K562 (cell line): ENCODE measurements around the gene SMAD4. TPM values are rescaled to one million over a fixed set of nuclear protein-coding genes. Genes with fewer than 3 reads are reported as not detected.

Experiments
- ATAC-seq: fragments of 200-7000 bp; cut with Tn5 transposase; 3 replicates; pipeline ENCODE4 v1.9.1; 2020; ENCODE audit warnings: moderate library complexity
- BruUV-seq: library from RNA; stranded (reverse); fragments of 400-500 nt; replicated peaks from 2 replicates; lab custom pipeline; 2021; lab: Mats Ljungman, UMichigan
- CTCF ChIA-PET: fragments of 300-600 bp; formaldehyde crosslinking; extraction: SDS; loops from one replicate; lab custom pipeline; 2021; ENCODE audit warnings: low intra/inter-chr PET ratio; lab: Yijun Ruan, JAX
- POLR2A ChIA-PET: fragments of 300-600, 350-650 bp; sonication (Branson Sonifier 250); formaldehyde crosslinking; extraction: SDS; loops from one replicate; lab custom pipeline; 2021; ENCODE audit warnings: antibody characterized with exemption, inconsistent platforms; lab: Yijun Ruan, JAX
- DNase-seq, 4 experiments: peaks; one replicate each; pipeline versions ENCODE4 v3.0.0 to v3.0.0-alpha.2; 2011 to 2018; ENCODE audit warnings: low spot score in 3 of 4, mixed read lengths in 3 of 4; ENCODE audit errors: extremely low read depth in 1 of 4
- FAIRE-seq: peaks from 2 replicates; lab custom pipeline; 2011; peaks lifted over from hg19 to GRCh38; lab: Jason Lieb, UNC
- H2AFZ ChIP-seq: 2 replicates; pipeline ENCODE4 v1.6.0; 2011; ENCODE audit warnings: low read depth, low read length, control low read depth, inconsistent platforms
- H3K27ac ChIP-seq: fragments of 200-600 bp; 3 replicates; pipeline ENCODE4 v1.8.0; 2011; ENCODE audit warnings: low read depth, mild to moderate bottlenecking, control low read depth, inconsistent platforms, low read length, moderate library complexity, mixed read lengths; ENCODE audit errors: extremely low read depth
- H3K27me3 ChIP-seq, 2 experiments: fragments of 300-600 bp in 1 of 2; 2 replicates in 1 of 2; 3 replicates in 1 of 2; pipeline versions ENCODE4 v1.6.0 to v1.8.0; 2011; ENCODE audit warnings: inconsistent platforms in 2 of 2, low read length in 2 of 2, mild to moderate bottlenecking in 1 of 2, mixed read lengths in 1 of 2, moderate library complexity in 1 of 2; ENCODE audit not compliant: control insufficient read depth in 2 of 2, insufficient read depth in 2 of 2
- H3K36me3 ChIP-seq: fragments of 300-600 bp; 3 replicates; pipeline ENCODE4 v1.8.0; 2011; ENCODE audit warnings: mild to moderate bottlenecking, low read length, inconsistent platforms; ENCODE audit not compliant: control insufficient read depth, insufficient read depth
- H3K4me1 ChIP-seq, 2 experiments: fragments of 200-600 bp in 1 of 2; replicated peaks in 1 of 2; 2 replicates in 1 of 2; 3 replicates in 1 of 2; pipeline versions ENCODE4 v1.5.1 to v1.8.0; 2011; ENCODE audit warnings: inconsistent platforms in 2 of 2, low read length in 2 of 2, mild to moderate bottlenecking in 1 of 2, mixed read lengths in 1 of 2, moderate library complexity in 1 of 2; ENCODE audit not compliant: control insufficient read depth in 2 of 2, insufficient read depth in 2 of 2
- H3K4me2 ChIP-seq: 2 replicates; pipeline ENCODE4 v1.6.1; 2011; ENCODE audit warnings: low read length, control low read depth, inconsistent platforms, mixed read lengths; ENCODE audit not compliant: insufficient read depth
- H3K4me3 ChIP-seq: fragments of 200-600 bp; sonication (generic), shearing (Covaris generic); 2 replicates; pipeline ENCODE4 v1.5.1; 2016; ENCODE audit warnings: control low read depth, inconsistent platforms
- H3K79me2 ChIP-seq: fragments of 200-600 bp; 3 replicates; pipeline ENCODE4 v1.8.0; 2011; ENCODE audit warnings: low read length, inconsistent platforms; ENCODE audit not compliant: control insufficient read depth, insufficient read depth
- H3K9ac ChIP-seq, 2 experiments: 2 replicates each; pipeline versions ENCODE4 v1.6.0 to v1.6.1; 2011; ENCODE audit warnings: low read depth in 2 of 2, low read length in 2 of 2, control low read depth in 1 of 2, inconsistent platforms in 1 of 2, mild to moderate bottlenecking in 1 of 2, mixed read lengths in 1 of 2; ENCODE audit not compliant: insufficient read depth in 1 of 2
- H3K9me1 ChIP-seq: one replicate; pipeline ENCODE4 v1.6.0; 2011; ENCODE audit warnings: inconsistent platforms, mild to moderate bottlenecking, low read length, moderate library complexity; ENCODE audit not compliant: control insufficient read depth, insufficient read depth
- H3K9me3 ChIP-seq: replicated peaks from 2 replicates; pipeline ENCODE4 v1.5.1; 2011; ENCODE audit warnings: low read depth, low read length, inconsistent platforms; ENCODE audit not compliant: control insufficient read depth, insufficient read depth
- H4K20me1 ChIP-seq: replicated peaks from 2 replicates; pipeline ENCODE4 v1.6.1; 2011; ENCODE audit warnings: low read length, inconsistent platforms, mixed read lengths; ENCODE audit not compliant: control insufficient read depth, insufficient read depth
- ARID3A ChIP-seq: IDR thresholded peaks from 2 replicates; pipeline ENCODE4 v1.6.1; 2012; ENCODE audit warnings: low read depth, low read length, improper control_type of control experiment, borderline replicate concordance
- DIDO1 ChIP-seq: fragments of 450-650 bp; IDR thresholded peaks from 2 replicates; pipeline ENCODE4 v1.6.1; 2016; ENCODE audit warnings: low read depth, missing biosample characterization, missing genetic modification characterization
- ELF2 ChIP-seq: fragments of 250-450 bp; sonication (Bioruptor Pico); IDR thresholded peaks from 2 replicates; pipeline ENCODE4 v1.5.0; 2021; ENCODE audit warnings: mild to moderate bottlenecking
- HINFP ChIP-seq: fragments of 450-650 bp; conservative IDR thresholded peaks from 2 replicates; pipeline ENCODE4 v1.6.1; 2016; ENCODE audit warnings: missing genetic modification characterization, low read depth, mild to moderate bottlenecking, control low read depth, missing compliant biosample characterization
- LCOR ChIP-seq: sonication (generic); formaldehyde crosslinking; IDR thresholded peaks from 2 replicates; pipeline ENCODE4 v1.8.0; 2022; ENCODE audit warnings: mild to moderate bottlenecking, missing genetic modification reagents
- MCM2 ChIP-seq: fragments of 450-650 bp; IDR thresholded peaks from 2 replicates; pipeline ENCODE4 v1.6.1; 2017; ENCODE audit warnings: low read depth, mild to moderate bottlenecking
- NFYB ChIP-seq: IDR thresholded peaks from 2 replicates; pipeline ENCODE4 v1.6.1; 2011; ENCODE audit warnings: mild to moderate bottlenecking, moderate library complexity; ENCODE audit not compliant: insufficient read length; ENCODE audit errors: extremely low read depth
- PREB ChIP-seq: sonication (generic); formaldehyde crosslinking; IDR thresholded peaks from 2 replicates; pipeline ENCODE4 v1.8.1; 2023; ENCODE audit warnings: mild to moderate bottlenecking, missing genetic modification reagents
- SNAPC5 ChIP-seq: fragments of 250-450 bp; sonication (Bioruptor Pico); IDR thresholded peaks from 2 replicates; pipeline ENCODE4 v1.8.0; 2021; ENCODE audit warnings: moderate library complexity, mild to moderate bottlenecking, inconsistent platforms
- ZNF121 ChIP-seq: sonication (generic); formaldehyde crosslinking; conservative IDR thresholded peaks from 2 replicates; pipeline ENCODE4 v1.8.0; 2022; ENCODE audit warnings: missing genetic modification reagents
- whole genome bisulfite sequencing: fragments of 100-300 bp; shearing (Covaris generic); methylation state at CpG from one replicate; pipeline ENCODE4 v1.1.6; 2016; ENCODE audit warnings: low coverage, mixed read lengths; ENCODE audit not compliant: insufficient coverage; ENCODE audit errors: missing lambda C conversion rate; 5-methylcytosine and 5-hydroxymethylcytosine counted together
- in situ Hi-C: fragments of 300-500 bp; cut with MboI; formaldehyde crosslinking; loops from 4 replicates; pipeline ENCODE4 v1.15.0; 2018; ENCODE audit warnings: inconsistent platforms, mixed read lengths
- intact Hi-C: fragments of 100-400 bp; cut with micrococcal nuclease; formaldehyde crosslinking; loops from 2 replicates; pipeline ENCODE4 v1.14.2; 2022
- polyA plus RNA-seq, 8 experiments: library from polyadenylated mRNA; depleted of rRNA in 4 of 8; stranded (reverse) in 5 of 8; unstranded in 3 of 8; fragments of >200 nt; fragmentation: Nextera tagmentation in 2 of 8; fragmentation: Illumina TruSeq in 1 of 8; extraction: Ambion mirVana in 2 of 8; extraction: Trizol in 1 of 8; gene quantifications; 2 replicates each; pipeline versions ENCODE4 v1.2.1 to v1.2.3, GENCODE V29; 2011 to 2014; ENCODE audit warnings: inconsistent platforms in 1 of 8, missing spikeins in 1 of 8
- total RNA-seq, 7 experiments: library from RNA; depleted of rRNA in 6 of 7; stranded (reverse); fragments of >200 nt in 6 of 7; fragmentation: Illumina TruSeq in 2 of 7; extraction: Trizol in 2 of 7; gene quantifications; 2 replicates each; pipeline versions ENCODE4 v1.2.1 to v1.2.3, GENCODE V29; 2011 to 2021; ENCODE audit warnings: low replicate concordance in 1 of 7

Gene SMAD4
- total and polyA plus RNA-seq, 9 of the 15 experiments (the other 6 are each of a cell fraction or from before 2014, with no cell fraction given): 5.7 to 55.0 (median 39.4) TPM

- H3K4me1 ChIP-seq: no peaks in the 10 kb centered on the region
- H3K4me2 ChIP-seq: no peak overlapping the region
- DNase-seq: no peak
- H3K9ac ChIP-seq: no peak overlapping the region
- peaks cover 4% of the 10 kb centered on the region; the same call in 2 of the 3 replicates for H3K79me2 ChIP-seq
- TF ChIP-seq ZNF121 (CRISPR knock-in tag): no peak
- TF ChIP-seq NFYB: no peak
- TF ChIP-seq LCOR (CRISPR knock-in tag): no peak
- no peak for TF ChIP-seq ELF2 (CRISPR knock-in tag)
- TF ChIP-seq PREB: no peak
- no peak for TF ChIP-seq HINFP (tag)
- no peak for TF ChIP-seq ARID3A
- TF ChIP-seq DIDO1 (tag): no peak
- no peak for TF ChIP-seq SNAPC5
- TF ChIP-seq MCM2: no peak
- in situ Hi-C loops: no loop called here
- no peak overlapping the region for H2AFZ ChIP-seq
- ChIA-PET CTCF (no interaction called here), POLR2A (no interaction called here)
- H4K20me1 ChIP-seq: no peaks in the 10 kb centered on the region
- H3K27ac ChIP-seq: no peak overlapping the region
- H3K27me3 ChIP-seq: no peaks in the 10 kb centered on the region
- intact Hi-C loops: no loop called here
- no peak for ATAC-seq
- no peaks in the 10 kb centered on the region for H3K9me1 ChIP-seq
- no peak for FAIRE-seq
- H3K36me3 ChIP-seq: peaks cover 57% of the 10 kb centered on the region
- H3K4me3 ChIP-seq: no peak overlapping the region
- WGBS: 88% methylated on average over 1 of the region's 1 CpG
- no peaks in the 10 kb centered on the region for H3K9me3 ChIP-seq
- BruUV-seq: no TSS peak
Measured at GRCh38 chr18:51069885-51070284, 39.9 kb downstream of the SMAD4 start.
